Measurements from ENCODE around the gene CATSPER3. TPM values are rescaled to one million over a fixed set of nuclear protein-coding genes. Genes with fewer than 3 reads are reported as not detected.

The CATSPER3 gene
- total RNA-seq, 2 experiments from 2014 or later: 0.56 TPM; not detected in 1

DNA sequence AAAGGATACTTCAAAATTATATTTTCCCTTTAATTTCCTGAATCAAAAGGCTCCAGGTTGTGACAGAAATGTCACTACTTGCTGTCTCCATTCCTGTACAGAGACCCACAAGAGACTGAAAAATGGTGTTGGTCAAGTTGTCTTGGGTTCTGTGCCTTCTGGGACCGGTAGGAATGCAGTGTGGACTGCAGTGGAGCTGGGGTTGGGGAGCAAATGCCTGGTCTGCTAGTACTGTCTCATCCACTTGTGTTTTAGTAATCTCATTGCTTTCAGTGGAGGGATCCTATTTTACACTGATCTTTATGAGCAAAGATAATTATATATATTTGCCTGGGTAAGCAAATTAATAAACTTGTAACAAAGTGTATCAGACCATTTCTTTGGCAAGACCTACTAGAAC lies 24.2 kb upstream of the CATSPER3 start:
- H3K36me3 Mint-ChIP-seq (ENCODE audit: low read depth): peaks cover 16% of the 10 kb centered on the region
- intact Hi-C loops (cut with DNase I, micrococcal nuclease): no loop called here
- no peak overlapping the region for H3K4me3 ChIP-seq (ENCODE audit: low read length)
- DNase-seq: no peak
- TF ChIP-seq, protein P1, sequence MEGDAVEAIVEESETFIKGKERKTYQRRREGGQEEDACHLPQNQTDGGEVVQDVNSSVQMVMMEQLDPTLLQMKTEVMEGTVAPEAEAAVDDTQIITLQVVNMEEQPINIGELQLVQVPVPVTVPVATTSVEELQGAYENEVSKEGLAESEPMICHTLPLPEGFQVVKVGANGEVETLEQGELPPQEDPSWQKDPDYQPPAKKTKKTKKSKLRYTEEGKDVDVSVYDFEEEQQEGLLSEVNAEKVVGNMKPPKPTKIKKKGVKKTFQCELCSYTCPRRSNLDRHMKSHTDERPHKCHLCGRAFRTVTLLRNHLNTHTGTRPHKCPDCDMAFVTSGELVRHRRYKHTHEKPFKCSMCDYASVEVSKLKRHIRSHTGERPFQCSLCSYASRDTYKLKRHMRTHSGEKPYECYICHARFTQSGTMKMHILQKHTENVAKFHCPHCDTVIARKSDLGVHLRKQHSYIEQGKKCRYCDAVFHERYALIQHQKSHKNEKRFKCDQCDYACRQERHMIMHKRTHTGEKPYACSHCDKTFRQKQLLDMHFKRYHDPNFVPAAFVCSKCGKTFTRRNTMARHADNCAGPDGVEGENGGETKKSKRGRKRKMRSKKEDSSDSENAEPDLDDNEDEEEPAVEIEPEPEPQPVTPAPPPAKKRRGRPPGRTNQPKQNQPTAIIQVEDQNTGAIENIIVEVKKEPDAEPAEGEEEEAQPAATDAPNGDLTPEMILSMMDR (IDR thresholded peaks at IDR 0.05): no peak
- H3K27ac ChIP-seq (ENCODE audit: low read depth in 1 of 2, low read length in 2 of 2): no peak overlapping the region
- H3K9me3 ChIP-seq (ENCODE audit: control insufficient read depth in 1 of 2, insufficient read depth in 1 of 2, low read length in 2 of 2): no peaks in the 10 kb centered on the region
- no peaks in the 10 kb centered on the region for H3K27me3 Mint-ChIP-seq
- no peak overlapping the region for H3K27ac Mint-ChIP-seq
- H3K27me3 ChIP-seq (ENCODE audit: control insufficient read depth in 1 of 2, insufficient read depth in 2 of 2, low read length in 2 of 2): no peaks in the 10 kb centered on the region
- H3K4me1 ChIP-seq (ENCODE audit: insufficient read depth, low read length): no peaks in the 10 kb centered on the region
- no peaks in the 10 kb centered on the region for H3K36me3 ChIP-seq (ENCODE audit: insufficient read depth, low read length)
- H3K4me1 Mint-ChIP-seq (ENCODE audit: low read depth): no peaks in the 10 kb centered on the region
- no peak for ATAC-seq (ENCODE audit: poor library complexity)
- H3K4me3 Mint-ChIP-seq: no peak overlapping the region
- POLR2A ChIA-PET: no interaction called here
- H3K9me3 Mint-ChIP-seq: no peaks in the 10 kb centered on the region
- CTCF ChIA-PET: no interaction called here

DNA sequence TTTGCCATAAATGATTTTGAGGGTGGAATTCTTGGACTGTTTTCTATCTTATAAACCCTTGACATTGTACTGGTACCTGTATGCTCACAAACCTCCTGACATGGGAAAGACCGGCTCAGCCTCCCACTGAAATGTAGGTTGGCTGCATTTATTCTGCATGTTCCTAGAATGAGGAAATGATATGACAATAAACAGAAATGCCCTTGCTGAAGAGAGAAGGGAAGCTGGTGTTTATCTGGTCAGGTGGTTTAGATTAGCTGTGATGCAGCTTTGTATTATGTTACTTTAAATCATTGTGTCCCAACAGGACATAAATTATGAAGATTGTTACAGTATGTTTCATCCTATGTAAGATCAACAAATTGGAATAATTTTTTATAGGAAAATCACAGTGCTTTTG lies 23.1 kb upstream of the CATSPER3 start:
- ChIA-PET CTCF (no interaction called here), POLR2A (no interaction called here)
- no peaks in the 10 kb centered on the region for H3K27me3 Mint-ChIP-seq
- H3K9me3 Mint-ChIP-seq: no peaks in the 10 kb centered on the region
- no peaks in the 10 kb centered on the region for H3K27me3 ChIP-seq (ENCODE audit: control insufficient read depth in 1 of 2, insufficient read depth in 2 of 2, low read length in 2 of 2)
- intact Hi-C loops (cut with DNase I, micrococcal nuclease): no loop called here
- H3K4me3 ChIP-seq (ENCODE audit: low read length): no peak overlapping the region
- no peak for DNase-seq
- no peak overlapping the region for H3K4me3 Mint-ChIP-seq
- H3K27ac Mint-ChIP-seq: no peak overlapping the region
- ATAC-seq (ENCODE audit: poor library complexity): no peak
- no peak overlapping the region for H3K27ac ChIP-seq (ENCODE audit: low read depth in 1 of 2, low read length in 2 of 2)
- no peaks in the 10 kb centered on the region for H3K9me3 ChIP-seq (ENCODE audit: control insufficient read depth in 1 of 2, insufficient read depth in 1 of 2, low read length in 2 of 2)
- peaks cover 12% of the 10 kb centered on the region for H3K36me3 Mint-ChIP-seq (ENCODE audit: low read depth)
- no peaks in the 10 kb centered on the region for H3K36me3 ChIP-seq (ENCODE audit: insufficient read depth, low read length)
- no peaks in the 10 kb centered on the region for H3K4me1 Mint-ChIP-seq (ENCODE audit: low read depth)
- TF ChIP-seq, protein P1 (IDR thresholded peaks at IDR 0.05): no peak
- H3K4me1 ChIP-seq (ENCODE audit: insufficient read depth, low read length): no peaks in the 10 kb centered on the region

DNA sequence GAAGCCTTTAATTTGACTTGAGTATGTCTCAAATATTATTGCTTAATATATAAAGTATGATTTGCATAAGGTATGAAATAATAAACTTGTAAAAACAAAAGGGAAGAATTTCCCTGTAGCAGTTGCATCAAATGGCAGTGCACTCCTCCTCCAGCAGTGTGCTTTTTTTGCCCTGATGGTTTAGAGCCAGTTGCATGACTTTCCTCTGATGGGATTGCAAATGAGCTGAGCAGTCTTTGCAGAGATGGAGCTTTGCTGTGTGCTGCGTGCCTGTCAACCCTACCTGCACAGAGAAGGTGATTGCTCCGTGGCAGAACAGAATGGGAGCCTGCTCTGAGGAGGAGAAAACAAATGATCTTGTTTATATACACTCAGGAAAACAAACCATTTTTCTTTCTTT lies 22.7 kb upstream of the CATSPER3 start:
- H3K27me3 Mint-ChIP-seq: no peaks in the 10 kb centered on the region
- DNase-seq (no peak), ATAC-seq (ENCODE audit: poor library complexity) (no peak)
- H3K4me1 ChIP-seq (ENCODE audit: insufficient read depth, low read length): no peaks in the 10 kb centered on the region
- H3K27me3 ChIP-seq (ENCODE audit: control insufficient read depth in 1 of 2, insufficient read depth in 2 of 2, low read length in 2 of 2): no peaks in the 10 kb centered on the region
- H3K9me3 ChIP-seq (ENCODE audit: control insufficient read depth in 1 of 2, insufficient read depth in 1 of 2, low read length in 2 of 2): no peaks in the 10 kb centered on the region
- intact Hi-C loops (cut with DNase I, micrococcal nuclease): no loop called here
- H3K36me3 ChIP-seq (ENCODE audit: insufficient read depth, low read length): no peaks in the 10 kb centered on the region
- POLR2A ChIA-PET: no interaction called here
- H3K27ac Mint-ChIP-seq: no peak overlapping the region
- H3K4me3 Mint-ChIP-seq: no peak overlapping the region
- TF ChIP-seq, protein P1 (IDR thresholded peaks at IDR 0.05): no peak
- H3K4me3 ChIP-seq (ENCODE audit: low read length): no peak overlapping the region
- CTCF ChIA-PET: no interaction called here
- H3K36me3 Mint-ChIP-seq (ENCODE audit: low read depth): peaks cover 8% of the 10 kb centered on the region
- H3K4me1 Mint-ChIP-seq (ENCODE audit: low read depth): no peaks in the 10 kb centered on the region
- no peak overlapping the region for H3K27ac ChIP-seq (ENCODE audit: low read depth in 1 of 2, low read length in 2 of 2)
- H3K9me3 Mint-ChIP-seq: no peaks in the 10 kb centered on the region

Measured in CD4-positive, alpha-beta T cell (primary cell).